ENCODE measurements around the gene TTLL8.

The TTLL8 gene

DNA sequence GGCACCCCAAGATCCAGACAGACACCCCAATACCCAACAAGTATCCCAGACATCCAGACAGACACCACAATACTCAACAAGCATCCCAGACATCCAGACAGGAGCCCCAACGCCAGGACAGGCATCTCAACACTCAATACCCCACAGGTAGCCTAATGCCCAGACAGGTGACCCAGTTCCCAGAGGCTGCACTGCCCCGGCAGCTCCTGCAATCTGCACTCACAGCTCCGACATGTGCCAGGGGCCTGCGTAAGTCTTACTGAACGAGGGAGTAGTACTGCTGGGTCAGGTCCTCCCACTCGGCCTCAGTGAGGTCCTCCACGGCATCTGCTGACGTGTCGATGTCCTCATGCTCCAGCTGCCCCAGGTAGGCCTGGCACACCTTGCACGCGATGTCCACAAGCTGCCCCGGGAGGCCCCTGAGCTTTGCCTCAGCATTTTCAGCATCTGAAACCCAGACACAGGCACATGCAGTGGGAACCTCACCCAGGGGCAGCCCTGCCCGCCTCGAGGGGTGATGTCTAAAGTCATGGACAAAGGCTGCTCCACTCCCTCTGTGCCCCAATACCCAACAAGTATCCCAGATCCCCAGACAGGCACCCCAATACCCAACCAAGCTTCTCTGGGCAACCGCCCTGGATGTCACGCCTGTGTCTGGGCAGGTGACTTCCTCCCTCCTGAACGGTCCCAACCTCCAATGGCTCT is 16.6 kb downstream of the TTLL8 start:
- DNase-seq (ENCODE audit: low spot score), result no peak

DNA sequence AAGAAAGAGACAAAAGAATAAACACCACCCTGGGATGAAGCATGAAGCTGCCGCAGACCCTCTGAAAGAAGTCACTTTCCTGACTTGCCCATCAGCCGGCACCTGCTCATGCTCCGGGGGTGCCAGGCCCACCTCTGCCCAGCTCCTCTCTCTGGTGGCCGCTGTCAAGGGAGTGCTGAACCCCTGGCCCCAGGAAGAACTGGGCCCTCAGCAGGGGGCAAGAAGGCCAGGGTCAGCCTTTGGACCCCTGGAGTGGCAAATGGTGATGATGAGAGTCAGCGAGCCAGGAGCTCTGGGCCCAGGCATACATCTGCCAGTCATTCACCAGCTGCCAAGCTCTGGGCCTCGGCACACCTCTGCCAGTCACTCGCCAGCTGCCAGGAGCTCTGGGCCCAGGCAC is 17.4 kb downstream of the TTLL8 start:
- DNase-seq (ENCODE audit: low spot score), result no peak

DNA sequence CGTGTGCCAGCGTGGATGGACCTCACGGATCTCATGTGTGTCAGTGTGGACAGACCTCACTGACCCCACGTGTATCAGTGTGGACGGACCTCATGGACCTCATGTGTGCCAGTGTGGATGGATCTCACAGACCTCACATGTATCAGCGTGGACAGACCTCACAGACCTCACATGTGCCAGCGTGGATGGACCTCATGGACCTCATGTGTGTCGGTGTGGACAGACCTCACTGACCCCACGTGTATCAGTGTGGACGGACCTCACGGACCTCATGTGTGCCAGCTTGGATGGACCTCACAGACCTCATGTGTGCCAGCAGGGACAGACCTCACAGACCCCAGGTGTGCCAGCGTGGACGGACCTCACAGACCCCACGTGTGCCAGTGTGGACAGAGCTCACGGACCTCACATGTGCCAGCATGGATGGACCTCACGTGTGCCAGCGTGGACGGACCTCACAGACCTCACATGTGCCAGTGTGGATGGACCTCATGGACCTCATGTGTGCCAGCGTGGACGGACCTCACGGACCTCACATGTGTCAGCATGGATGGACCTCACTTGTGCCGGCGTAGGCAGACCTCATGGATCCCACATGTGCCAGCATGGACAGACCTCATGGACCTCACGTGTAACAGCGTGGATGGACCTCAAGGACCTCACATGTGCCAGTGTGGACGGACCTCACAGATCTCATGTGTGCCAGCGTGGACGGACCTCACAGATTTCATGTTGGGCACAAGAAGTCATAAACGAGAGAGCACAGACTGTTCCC is 18.2 kb downstream of the TTLL8 start:
- DNase-seq (ENCODE audit: low spot score), result no peak

DNA sequence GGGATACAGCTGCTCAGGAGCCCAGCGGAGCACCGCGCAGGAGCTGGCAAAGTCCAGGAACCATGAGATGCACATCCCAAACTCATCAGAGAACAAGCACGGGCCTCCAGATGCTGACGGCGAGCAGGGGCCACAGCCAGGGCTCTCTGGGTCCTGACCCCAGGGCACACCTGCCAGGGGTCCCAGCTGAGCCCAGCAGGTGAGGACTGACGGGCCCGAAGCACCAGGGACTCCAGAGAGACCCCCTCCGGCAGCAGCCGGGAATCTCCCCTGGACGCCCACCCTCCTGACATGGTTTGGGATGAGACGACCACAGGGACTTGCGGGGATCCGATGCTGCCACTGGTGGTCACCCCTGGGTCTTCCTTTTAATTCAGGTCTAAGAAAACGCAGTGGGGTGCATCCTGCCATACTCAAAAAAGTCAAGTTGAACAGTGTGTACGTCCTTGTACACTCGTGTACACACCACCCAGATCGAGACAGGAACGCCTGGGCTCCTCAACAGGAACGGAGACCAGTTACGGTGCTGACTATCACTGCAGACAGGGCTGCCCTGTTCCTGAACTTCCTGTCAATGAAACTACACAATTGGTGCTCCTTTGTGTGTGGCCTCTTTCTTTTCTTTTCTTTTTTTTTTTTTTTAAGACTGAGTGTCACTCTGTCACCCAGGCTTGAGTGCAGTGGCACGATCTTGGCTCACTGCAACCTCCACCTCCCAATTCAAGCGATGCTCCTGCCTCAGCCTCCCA is 21.9 kb downstream of the TTLL8 start:
- no peak for DNase-seq (ENCODE audit: low spot score)

DNA sequence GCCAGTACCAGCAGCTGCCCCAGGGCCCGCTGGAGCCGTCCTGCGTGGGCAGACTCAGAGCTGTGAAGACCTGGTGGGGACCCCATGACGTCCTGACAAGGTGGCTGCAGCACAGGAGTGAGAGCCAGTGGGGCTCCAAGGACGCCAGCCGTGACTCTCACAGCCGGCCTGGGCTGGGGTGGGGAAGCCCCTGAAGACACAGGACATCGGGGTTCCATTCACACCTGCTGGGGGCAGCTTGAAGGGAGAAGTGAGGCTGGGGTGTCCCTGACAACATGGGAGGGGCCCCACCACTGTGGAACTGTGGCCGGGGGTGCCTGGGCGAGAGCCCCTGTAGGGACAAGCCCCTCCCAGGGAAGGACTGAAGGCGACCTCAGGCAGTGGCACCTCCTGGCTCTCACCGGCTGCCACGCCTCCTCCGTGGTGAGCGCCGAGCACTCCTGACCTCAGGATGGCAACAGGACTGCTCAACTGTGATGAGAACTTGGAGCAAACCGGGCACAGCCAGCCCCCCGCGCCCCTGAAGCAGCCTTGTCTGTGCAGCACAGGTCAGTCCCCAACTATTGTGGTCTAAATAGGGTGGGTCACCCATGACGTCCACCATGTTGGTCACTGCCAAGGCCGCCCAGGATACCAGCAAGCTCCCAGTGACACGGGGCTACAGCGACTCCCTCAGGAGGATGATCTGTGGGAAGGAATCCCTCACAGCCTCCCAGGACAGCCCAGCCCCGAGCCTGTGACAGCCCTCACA is 22.8 kb downstream of the TTLL8 start:
- DNase-seq (ENCODE audit: low spot score), result no peak

DNA sequence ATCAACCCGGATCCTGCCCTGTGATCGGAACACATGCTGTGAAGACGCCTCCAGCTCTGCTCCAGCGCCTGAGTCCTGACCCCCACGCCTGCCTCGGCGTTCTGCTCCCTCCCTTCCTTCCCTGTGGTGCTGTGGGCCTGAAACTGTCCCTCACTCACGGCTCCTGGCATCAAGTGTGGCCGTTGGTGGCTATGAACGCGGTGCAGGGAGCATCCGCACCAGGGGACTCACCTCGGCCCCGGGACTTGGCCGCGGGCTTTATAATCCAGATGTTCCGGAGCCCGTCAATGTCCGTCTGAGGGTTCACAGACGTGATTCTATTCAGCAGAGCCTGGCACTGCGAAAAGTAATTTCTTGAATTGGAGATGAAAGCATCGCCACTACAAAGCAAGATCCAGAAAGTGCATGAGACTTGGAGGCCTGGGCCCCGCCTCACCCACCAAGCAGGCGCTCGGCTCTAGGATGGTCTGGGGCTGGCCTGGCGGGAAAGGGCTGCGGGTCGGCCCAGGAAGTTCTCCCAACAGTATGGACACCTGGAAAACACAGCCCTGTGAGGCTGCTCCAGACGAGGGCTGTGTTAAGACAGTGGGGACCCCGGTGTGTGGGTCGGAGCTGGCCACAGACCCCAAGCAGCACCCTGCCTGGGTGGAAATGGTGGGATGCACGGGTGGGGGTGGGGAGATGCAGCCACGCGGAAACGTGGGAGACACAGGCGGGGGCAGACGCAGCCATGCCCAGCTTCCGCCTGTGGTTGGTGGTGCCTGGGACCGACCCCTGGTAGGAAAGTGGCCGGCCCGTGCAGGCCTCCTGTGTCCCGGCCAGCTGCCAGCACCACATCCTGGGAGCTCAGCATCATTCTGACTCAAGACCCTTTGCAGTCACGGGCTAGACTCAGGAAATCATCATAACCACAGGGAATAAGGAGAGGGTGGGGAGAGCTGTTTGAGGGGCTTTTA is 23.7 kb downstream of the TTLL8 start:
- no peak for DNase-seq (ENCODE audit: low spot score)

DNA sequence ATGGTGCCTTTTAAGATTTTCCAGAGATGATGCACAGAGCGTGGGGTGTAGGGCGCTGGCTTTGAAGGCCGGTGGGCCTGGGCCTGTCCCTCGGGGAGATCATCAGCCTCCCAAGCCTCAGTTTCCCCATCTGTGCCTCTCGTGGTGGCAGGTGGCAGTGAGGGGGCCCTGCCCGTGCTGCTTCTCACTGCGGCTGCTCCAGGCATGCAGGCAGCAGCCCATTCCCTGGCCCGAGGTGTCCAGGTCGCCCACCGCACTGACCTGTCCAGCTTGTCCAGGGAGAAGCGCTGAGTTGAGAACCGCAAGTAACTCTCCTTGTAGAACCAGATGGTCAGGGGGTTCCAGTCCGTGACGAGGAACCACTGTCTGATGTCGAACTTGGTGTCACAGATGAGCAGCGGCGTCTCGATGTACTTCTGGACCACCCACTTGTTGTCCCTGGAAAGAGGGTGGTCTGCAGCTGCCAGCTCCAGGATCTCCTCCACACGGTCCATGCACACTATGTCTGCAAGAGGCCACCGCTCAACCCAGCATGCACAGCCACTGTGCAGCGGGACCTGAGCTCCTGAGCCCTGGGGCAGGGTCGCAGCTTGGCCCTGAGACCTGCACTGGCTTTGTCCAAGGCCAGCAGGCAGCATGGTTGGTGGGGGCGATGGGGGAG is 25.0 kb downstream of the TTLL8 start:
- DNase-seq (ENCODE audit: low spot score), result no peak

DNA sequence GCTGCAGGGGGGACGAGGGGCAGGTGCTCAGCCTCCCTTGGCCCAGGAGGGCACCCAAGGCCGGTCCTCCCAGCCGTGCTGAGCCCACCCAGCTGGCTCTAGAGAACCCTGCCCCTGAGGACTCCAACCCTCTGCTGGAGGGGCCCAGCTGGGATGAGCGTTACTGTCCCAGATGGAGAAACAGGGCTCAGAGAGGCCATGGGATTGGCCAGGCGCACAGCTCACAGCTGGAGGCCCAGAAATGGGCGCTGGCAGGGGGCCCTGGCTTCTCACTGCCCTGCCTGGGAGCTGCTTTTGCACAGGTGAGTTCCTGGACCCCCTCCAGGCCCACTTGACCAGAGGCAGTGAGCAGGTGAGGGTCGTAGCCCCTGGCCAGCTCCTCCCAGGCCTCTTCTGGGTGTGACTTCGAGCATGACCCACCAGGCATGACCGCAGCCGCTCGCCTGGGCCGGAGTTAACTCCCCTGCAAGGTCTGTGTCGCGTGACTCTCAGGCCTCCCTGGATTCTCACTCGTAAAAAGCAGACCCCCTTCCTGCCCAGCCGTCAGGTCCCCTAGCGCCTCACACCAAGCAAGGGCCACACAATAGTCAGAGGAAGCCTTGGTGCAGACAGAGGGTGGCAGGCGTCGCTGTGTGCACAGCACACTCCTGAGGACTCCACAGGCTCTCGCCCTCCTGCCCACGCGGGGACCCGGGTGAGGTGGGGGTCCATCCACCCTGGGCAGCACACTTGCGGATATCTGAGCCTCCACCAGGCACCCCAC is 25.8 kb downstream of the TTLL8 start:
- no peak for DNase-seq (ENCODE audit: low spot score)

DNA sequence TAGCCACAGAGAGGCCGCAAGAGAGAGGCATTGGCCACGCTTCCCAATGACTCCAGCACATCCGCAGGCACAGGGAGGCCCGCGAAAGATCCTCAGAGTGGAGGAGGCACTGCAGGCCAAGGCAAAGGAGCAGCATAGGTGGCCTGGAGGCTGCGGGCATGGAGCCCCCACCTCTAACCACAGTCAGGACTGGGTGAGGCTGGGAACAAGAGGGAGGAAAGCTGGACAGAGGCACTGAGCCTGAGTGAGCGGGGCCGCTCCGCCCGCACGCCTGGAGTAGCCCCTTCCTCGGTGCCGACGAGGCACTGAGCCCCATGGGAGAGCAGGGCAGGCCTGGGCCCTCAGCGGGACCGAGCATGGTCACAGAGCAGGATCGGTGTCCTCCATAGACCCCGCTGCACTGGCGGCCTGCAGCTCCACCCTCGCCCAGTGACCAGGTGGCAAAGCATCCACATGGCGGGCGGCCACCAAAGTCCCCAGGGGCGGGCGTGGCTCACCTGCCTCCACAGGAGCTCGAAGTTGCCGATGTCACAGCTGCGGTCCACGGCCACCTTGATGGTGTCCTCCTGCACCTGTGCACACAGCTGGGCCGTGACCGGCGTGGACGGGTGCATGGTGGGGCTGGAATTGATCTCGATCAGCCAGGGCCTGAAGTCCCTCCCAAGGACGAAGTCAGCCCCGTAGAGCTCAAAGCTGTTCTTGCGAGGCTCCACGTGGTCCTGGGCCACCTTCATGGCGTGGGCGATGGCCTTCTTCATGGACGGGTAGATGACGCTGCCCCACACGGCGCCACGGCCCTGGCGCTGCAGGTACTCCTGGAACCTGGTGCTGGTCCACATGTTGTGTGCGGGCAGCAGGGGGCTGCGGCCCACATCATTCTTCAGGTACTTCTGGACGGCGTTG is 26.7 kb downstream of the TTLL8 start:
- DNase-seq (ENCODE audit: low spot score), result no peak

DNA sequence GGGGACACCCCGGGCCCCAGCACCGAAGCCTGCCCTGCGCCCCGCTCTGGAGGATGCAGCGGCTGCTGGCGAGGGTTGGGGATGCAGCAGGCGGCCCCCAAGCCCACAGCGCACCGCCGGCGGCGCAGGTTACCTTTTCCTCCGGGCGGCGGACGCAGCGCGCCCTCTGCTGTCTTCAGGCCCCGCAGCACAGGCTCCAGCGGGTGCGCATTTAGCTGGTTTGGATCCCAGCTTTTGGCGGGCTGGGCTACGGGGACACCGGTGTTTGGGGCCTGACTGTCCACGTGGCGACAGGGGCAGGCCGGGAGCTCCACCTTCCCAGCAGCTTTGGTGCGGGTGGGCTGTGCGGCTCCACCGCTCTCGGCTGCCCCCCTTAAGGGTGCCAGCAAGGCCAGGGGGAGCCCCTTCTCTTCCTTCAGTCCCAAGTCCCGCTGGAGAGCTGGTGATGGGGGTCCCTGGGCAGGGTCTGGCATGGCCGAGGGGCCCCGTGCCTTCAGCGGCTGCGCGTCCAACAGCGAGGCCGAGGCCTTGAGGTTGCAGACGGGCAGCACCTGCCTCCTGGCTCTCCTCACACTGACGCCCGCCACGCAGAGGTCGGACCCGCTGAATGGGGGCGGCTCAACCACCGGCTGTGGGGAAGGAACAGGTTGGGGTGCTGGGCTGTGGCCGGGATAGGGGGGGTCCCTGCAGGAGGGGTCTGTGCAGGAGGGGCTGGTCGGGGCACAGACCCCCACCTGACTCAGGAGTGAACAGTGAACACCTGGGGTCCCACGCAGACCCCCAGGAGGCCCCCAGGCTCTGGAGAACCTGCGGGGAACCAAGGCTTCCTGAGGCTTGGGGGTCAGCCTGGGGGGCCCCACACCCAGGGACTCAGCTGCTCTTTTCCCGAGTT is 27.6 kb downstream of the TTLL8 start:
- peak; percentile 79 for DNase-seq (ENCODE audit: low spot score)

DNA sequence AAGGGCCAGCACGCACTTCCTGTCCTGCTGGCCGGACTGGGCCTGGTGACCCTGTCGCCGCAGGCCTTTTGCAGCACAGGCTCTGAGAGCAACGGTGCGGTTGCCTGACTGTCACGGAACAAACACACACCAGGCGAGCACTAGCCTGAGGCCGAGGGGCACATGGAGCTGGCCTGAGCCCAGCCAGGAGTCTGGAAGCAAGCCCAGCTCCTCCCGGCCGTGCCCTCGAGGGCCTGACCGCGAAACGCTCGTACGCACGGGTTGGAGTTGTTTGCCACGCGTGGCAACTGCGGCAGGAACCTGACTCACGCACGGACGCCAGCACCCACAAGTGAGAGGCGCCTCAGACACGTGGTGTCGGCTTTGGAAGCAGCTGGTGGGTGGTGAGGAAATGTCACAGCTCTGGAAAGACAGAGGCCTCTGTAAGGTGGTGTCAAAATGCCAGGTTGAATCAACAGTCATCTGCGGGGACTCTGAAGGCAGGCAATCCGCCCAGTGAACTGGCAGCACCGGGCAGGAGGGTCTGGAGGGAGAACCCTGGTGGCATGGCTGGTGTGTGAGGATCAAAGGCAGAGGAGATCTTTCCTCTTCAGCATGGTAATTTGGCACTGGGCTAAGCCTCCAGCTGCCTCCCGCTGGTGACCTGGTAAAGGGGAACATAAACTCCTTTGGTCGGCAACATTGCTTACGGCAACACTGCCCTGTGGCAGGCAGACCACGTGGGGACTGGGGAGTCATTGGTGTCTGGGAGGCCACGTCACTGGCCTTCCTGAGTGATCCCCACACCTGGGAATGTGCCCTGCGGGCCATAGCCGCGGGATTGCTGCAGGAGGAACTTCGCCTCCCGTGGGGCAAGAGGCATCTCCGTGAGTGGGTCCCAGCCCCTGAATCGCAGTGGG is 30.2 kb downstream of the TTLL8 start:
- peak; percentile 85 for DNase-seq (ENCODE audit: low spot score)

DNA sequence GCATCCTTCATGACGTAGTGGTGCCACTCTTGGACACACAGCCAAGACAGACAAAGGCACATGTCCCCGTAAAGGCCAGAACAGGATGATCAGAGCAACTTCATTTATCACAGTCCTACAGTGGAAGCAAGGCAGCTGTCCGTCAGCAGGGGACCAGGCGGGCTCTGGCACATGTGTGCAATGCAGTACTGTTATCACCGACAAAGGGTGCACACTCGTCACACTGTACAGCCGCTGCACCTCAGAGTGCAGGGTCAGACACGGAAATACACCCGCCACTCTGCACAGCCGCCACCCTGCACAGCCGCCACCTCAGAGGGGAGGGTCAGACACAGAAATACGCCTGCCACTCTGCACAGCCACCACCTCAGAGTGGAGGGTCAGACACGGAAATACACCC is 32.1 kb downstream of the TTLL8 start:
- no peak for DNase-seq (ENCODE audit: low spot score)

DNA sequence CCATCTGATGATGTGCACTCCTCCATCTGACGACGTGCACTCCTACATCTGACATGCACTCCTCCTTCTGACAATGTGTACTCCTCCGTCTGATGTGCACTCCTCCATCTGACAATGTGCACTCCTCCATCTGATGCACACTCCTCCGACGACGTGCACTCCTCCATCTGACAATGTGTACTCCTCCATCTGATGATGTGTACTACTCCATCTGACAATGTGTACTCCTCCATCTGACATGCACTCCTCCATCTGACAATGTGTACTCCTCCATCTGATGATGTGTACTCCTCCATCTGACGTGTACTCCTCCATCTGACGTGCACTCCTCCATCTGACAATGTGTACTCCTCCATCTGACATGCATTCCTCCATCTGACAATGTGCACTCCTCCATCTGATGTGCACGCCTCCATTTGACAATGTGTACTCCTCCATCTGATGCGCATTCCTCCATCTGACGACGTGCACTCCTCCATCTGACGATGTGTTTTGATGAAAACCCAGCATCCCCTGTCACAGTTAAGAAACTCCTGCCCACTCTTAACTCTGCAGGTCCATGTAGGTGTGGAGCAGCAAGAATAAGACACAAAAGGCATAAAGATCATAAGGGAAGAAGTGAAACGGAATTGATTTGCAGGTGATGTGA is 35.8 kb downstream of the TTLL8 start:
- DNase-seq (ENCODE audit: low spot score), result no peak

DNA sequence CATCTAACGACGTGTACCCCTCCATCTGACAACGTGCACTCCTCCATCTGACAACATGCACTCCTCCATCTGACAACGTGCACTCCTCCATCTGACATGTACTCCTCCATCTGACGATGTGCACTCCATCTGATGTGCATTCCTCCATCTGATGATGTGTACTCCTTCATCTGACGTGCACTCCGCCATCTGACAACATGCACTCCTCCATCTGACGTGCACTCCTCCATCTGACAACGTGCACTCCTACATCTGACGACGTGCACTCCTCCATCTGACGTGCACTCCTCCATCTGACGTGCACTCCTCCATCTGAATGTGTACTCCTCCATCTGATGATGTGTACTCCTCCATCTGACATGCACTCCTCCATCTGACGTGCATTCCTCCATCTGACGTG is 37.5 kb downstream of the TTLL8 start:
- DNase-seq (ENCODE audit: low spot score), result no peak

DNA sequence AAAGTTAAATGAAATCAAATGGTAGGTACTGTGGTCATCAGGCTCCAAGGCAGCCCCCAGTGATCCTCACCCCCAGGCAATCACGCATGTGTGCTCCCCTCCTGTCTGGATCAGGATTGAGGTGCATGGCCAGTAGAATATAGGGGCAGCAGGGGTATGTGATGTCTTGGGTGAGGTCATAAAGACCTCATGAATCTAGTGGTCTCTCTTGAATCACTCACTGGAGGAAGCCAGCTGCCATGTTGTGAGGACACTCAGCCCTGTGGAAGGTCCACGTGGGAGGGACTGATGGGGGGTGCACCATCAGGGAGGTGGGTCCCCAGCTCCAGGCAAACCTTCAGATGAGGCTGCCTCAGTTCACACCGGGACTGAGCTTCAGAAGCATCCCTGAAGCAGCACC is 38.8 kb downstream of the TTLL8 start:
- DNase-seq (ENCODE audit: low spot score), result no peak

DNA sequence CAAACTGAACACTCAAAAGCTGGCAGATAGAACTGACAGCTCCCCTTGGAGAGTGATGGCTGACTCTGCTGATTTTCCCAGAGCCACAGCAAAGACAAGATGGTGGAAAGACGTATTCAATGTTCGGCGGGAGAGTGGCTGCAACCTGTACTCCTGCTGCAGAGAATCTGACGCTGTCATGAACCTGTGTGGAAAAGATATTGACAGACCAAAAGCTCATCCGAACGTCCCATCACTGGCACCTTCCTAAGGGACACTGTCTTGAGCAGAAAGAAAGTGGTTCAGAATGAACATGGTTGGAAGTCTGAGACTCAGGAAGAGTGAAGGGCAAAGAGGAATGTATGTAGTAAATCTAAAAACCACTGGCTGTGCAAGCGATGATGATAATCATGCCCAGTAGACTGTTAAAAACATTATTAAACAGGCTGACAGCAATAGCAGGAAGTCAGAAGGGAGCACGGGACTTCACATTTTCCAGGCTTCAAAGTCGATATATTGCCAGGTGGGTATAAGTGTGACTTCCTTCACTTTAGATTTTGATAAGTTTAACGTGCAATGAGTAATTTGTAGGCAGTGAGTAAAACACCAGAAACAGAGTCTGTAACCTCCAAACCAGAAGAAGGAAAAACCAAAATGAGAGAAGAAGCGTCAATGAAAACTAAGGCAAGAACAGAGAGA is 39.4 kb downstream of the TTLL8 start:
- no peak for DNase-seq (ENCODE audit: low spot score)
